ENCODE data around the gene PPP2R5B.

GRCh38 chr11:64925536-64926436 is 1.3 kb downstream of the PPP2R5B start:
- TF ChIP-seq CBX5 (IDR thresholded peaks at IDR 0.05; ENCODE audit: borderline replicate concordance, low read depth) (no peak), TFAP4 (CRISPR knock-in tag; IDR thresholded peaks at IDR 0.05; ENCODE audit: borderline replicate concordance) (no peak), HMGN3 (IDR thresholded peaks at IDR 0.05; ENCODE audit: borderline replicate concordance, extremely low read depth, insufficient read length, low read depth, low read length) (no peak), ZBTB7A (IDR thresholded peaks at IDR 0.05; ENCODE audit: borderline replicate concordance, control insufficient read depth, low read depth, low read length) (no peak), POLR2AphosphoS5 (IDR thresholded peaks at IDR 0.05; ENCODE audit: control insufficient read depth, insufficient read depth, low read depth, low read length) (no peak), POLR2G (IDR thresholded peaks at IDR 0.05; ENCODE audit: low read depth, low read length) (0 out of 2 replicates have a peak, but pooled peaks have one; percentile 14)
- TF ChIP-seq, protein P1, sequence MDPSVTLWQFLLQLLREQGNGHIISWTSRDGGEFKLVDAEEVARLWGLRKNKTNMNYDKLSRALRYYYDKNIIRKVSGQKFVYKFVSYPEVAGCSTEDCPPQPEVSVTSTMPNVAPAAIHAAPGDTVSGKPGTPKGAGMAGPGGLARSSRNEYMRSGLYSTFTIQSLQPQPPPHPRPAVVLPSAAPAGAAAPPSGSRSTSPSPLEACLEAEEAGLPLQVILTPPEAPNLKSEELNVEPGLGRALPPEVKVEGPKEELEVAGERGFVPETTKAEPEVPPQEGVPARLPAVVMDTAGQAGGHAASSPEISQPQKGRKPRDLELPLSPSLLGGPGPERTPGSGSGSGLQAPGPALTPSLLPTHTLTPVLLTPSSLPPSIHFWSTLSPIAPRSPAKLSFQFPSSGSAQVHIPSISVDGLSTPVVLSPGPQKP (CRISPR knock-in tag; IDR thresholded peaks at IDR 0.05): no peak
- TF ChIP-seq, protein P2, sequence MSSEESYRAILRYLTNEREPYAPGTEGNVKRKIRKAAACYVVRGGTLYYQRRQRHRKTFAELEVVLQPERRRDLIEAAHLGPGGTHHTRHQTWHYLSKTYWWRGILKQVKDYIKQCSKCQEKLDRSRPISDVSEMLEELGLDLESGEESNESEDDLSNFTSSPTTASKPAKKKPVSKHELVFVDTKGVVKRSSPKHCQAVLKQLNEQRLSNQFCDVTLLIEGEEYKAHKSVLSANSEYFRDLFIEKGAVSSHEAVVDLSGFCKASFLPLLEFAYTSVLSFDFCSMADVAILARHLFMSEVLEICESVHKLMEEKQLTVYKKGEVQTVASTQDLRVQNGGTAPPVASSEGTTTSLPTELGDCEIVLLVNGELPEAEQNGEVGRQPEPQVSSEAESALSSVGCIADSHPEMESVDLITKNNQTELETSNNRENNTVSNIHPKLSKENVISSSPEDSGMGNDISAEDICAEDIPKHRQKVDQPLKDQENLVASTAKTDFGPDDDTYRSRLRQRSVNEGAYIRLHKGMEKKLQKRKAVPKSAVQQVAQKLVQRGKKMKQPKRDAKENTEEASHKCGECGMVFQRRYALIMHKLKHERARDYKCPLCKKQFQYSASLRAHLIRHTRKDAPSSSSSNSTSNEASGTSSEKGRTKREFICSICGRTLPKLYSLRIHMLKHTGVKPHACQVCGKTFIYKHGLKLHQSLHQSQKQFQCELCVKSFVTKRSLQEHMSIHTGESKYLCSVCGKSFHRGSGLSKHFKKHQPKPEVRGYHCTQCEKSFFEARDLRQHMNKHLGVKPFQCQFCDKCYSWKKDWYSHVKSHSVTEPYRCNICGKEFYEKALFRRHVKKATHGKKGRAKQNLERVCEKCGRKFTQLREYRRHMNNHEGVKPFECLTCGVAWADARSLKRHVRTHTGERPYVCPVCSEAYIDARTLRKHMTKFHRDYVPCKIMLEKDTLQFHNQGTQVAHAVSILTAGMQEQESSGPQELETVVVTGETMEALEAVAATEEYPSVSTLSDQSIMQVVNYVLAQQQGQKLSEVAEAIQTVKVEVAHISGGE (CRISPR knock-in tag; IDR thresholded peaks at IDR 0.05): no peak
